ENCODE results near the gene SLC16A6. TPM values are rescaled to one million over a fixed set of nuclear protein-coding genes. Genes with fewer than 3 reads are reported as not detected.

SLC16A6 gene
- total RNA-seq, 1 experiment from 2014 or later = 4.8 TPM

- Histone ChIP-seq H3K27me3 (ENCODE audit: insufficient read depth, low read length) (no peaks in the 10 kb centered on the region), H2AFZ (ENCODE audit: low read depth, low read length, poor library complexity, severe bottlenecking) (no peak overlapping the region), H3K27ac (ENCODE audit: low read depth, low read length) (no peak overlapping the region), H3K36me3 (ENCODE audit: control insufficient read depth in 1 of 2, insufficient read depth in 2 of 2, low read length in 2 of 2) (0 out of 4 replicates have a peak, but pooled peaks cover 0 to 3% of the 10 kb centered on the region in 2 experiments), H3K9me2 (ENCODE audit: insufficient read depth) (no peaks in the 10 kb centered on the region), H3K9me3 (ENCODE audit: control insufficient read depth in 1 of 2, insufficient read depth in 1 of 2, low read depth in 1 of 2, low read length in 2 of 2) (no peaks in the 10 kb centered on the region), H4K20me1 (ENCODE audit: insufficient read depth) (no peaks in the 10 kb centered on the region), H3K4me1 (ENCODE audit: control insufficient read depth in 1 of 2, insufficient read depth in 2 of 2, low read length in 2 of 2) (peaks cover 36 to 41% of the 10 kb centered on the region in 2 experiments), H3K79me2 (ENCODE audit: insufficient read depth, low read length) (no peaks in the 10 kb centered on the region), H3K9ac (ENCODE audit: low read length) (no peak overlapping the region), H3K4me3 (replicated peaks in 1 of 2; ENCODE audit: low read depth in 1 of 2, low read length in 2 of 2) (no peak overlapping the region), H3K4me2 (ENCODE audit: low read length) (no peak overlapping the region)
- intact Hi-C loops (cut with micrococcal nuclease) = no loop called here
- ChIA-PET CTCF (no interaction called here), POLR2A (interaction anchor here (1.0 kb wide), 1 partner anchor 15 kb away, joined by 3 read pairs; no protein-coding TSS in a partner anchor), RAD21 (ENCODE audit: low non-redundant PET in 1 of 2, low total read pairs in 2 of 2, uncharacterized antibody in 2 of 2, unreplicated experiment in 2 of 2) (no interaction called here)
- DNase-seq (ENCODE audit: low read depth, low spot score) (no peak), ATAC-seq (no peak)
- no TSS peak for BruUV-seq (replicated peaks)
- no peak for TF ChIP-seq REST (IDR thresholded peaks at IDR 0.05; ENCODE audit: low read depth)
- TF ChIP-seq ZBTB33 (IDR thresholded peaks at IDR 0.05; ENCODE audit: extremely low read depth, insufficient replicate concordance, low read length) = no peak
- no peak for TF ChIP-seq SIN3A (IDR thresholded peaks at IDR 0.05; ENCODE audit: low read depth)
- TF ChIP-seq CTCF (IDR thresholded peaks at IDR 0.05 in 2 of 3, conservative IDR thresholded peaks at IDR 0.05 in 1 of 3; ENCODE audit: borderline replicate concordance in 1 of 3, insufficient read depth in 1 of 3, low read depth in 2 of 3, low read length in 2 of 3) = no peak
- no peak for TF ChIP-seq ZFX (IDR thresholded peaks at IDR 0.05)
- no peak for TF ChIP-seq MAX (IDR thresholded peaks at IDR 0.05)
- TF ChIP-seq POLR2AphosphoS5 (IDR thresholded peaks at IDR 0.05; ENCODE audit: low read depth, low read length) = no peak
- TF ChIP-seq SRF (IDR thresholded peaks at IDR 0.05; ENCODE audit: low read depth) = no peak
Measured at GRCh38 chr17:68306819-68307218, 15.9 kb upstream of the SLC16A6 start.
